Caco-2 (cell line): ENCODE data around the gene ATXN7L2. TPM values are rescaled to one million over a fixed set of nuclear protein-coding genes. Genes with fewer than 3 reads are reported as not detected.

Experiments
- BruUV-seq: library from RNA; stranded (reverse); fragments of 400-500 nt; replicated peaks from 2 replicates; lab custom pipeline; 2021; lab: Mats Ljungman, UMichigan
- CTCF ChIA-PET: fragments of 300-600 bp; sonication (Branson Sonifier 250); formaldehyde crosslinking; loops from one replicate; lab custom pipeline; 2022; ENCODE audit warnings: antibody characterized with exemption; lab: Charles Lee
- POLR2A ChIA-PET: fragments of 300-600 bp; sonication (Branson Sonifier 250); formaldehyde crosslinking; loops from one replicate; lab custom pipeline; 2022; ENCODE audit warnings: antibody characterized with exemption; lab: Charles Lee
- DNase-seq, 2 experiments: peaks; one replicate each; pipeline versions ENCODE4 v3.0.0 to v3.0.0-alpha.2; 2020 to 2022
- H3K27me3 ChIP-seq: replicated peaks from 2 replicates; pipeline ENCODE4 v1.6.0; 2011; ENCODE audit warnings: low read length; ENCODE audit not compliant: control insufficient read depth, insufficient read depth
- H3K36me3 ChIP-seq: 2 replicates; pipeline ENCODE4 v1.5.1; 2011; ENCODE audit warnings: low read length; ENCODE audit not compliant: control insufficient read depth, insufficient read depth
- H3K4me1 ChIP-seq: fragments of 250-450 bp; sonication (Bioruptor Pico); 2 replicates; pipeline ENCODE4 v1.5.1; 2020; ENCODE audit warnings: mild to moderate bottlenecking
- H3K4me3 ChIP-seq: 2 replicates; pipeline ENCODE4 v1.5.1; 2011; ENCODE audit warnings: low read depth, mild to moderate bottlenecking, control low read depth, low read length
- H3K9me3 ChIP-seq: fragments of 250-450 bp; sonication (Bioruptor Pico); 2 replicates; pipeline ENCODE4 v1.5.1; 2020; ENCODE audit warnings: mild to moderate bottlenecking, moderate library complexity
- H3K27ac Mint-ChIP-seq: one replicate; pipeline ENCODE4 v1.8.0; 2022; ENCODE audit warnings: mixed read lengths; ENCODE audit not compliant: unreplicated experiment
- H3K27me3 Mint-ChIP-seq: one replicate; pipeline ENCODE4 v1.8.0; 2022; ENCODE audit warnings: mixed read lengths; ENCODE audit not compliant: insufficient read depth, unreplicated experiment
- H3K36me3 Mint-ChIP-seq: one replicate; pipeline ENCODE4 v1.8.0; 2022; ENCODE audit warnings: mild to moderate bottlenecking, mixed read lengths; ENCODE audit not compliant: insufficient read depth, unreplicated experiment
- H3K4me1 Mint-ChIP-seq: one replicate; pipeline ENCODE4 v1.8.0; 2022; ENCODE audit warnings: low read depth, mixed read lengths; ENCODE audit not compliant: unreplicated experiment
- H3K4me3 Mint-ChIP-seq: one replicate; pipeline ENCODE4 v1.8.0; 2022; ENCODE audit warnings: mild to moderate bottlenecking, moderate library complexity, mixed read lengths; ENCODE audit not compliant: unreplicated experiment
- H3K9me3 Mint-ChIP-seq: one replicate; pipeline ENCODE4 v1.8.0; 2022; ENCODE audit warnings: mixed read lengths; ENCODE audit not compliant: unreplicated experiment
- CTCF ChIP-seq, 2 experiments: fragments of 200-600 bp in 1 of 2; IDR thresholded peaks; 1 replicate in 1 of 2; 2 replicates in 1 of 2; pipeline versions ENCODE4 v1.5.1 to v1.8.0; 2011 to 2022; ENCODE audit warnings: antibody characterized with exemption in 1 of 2, control low read depth in 1 of 2, inconsistent platforms in 1 of 2, low read depth in 1 of 2, low read length in 1 of 2, mild to moderate bottlenecking in 1 of 2, moderate library complexity in 1 of 2; ENCODE audit not compliant: insufficient read depth in 1 of 2, severe bottlenecking in 1 of 2, unreplicated experiment in 1 of 2
- intact Hi-C: fragments of 100-400 bp; cut with micrococcal nuclease; formaldehyde crosslinking; loops from one replicate; pipeline ENCODE4 v1.10.0; 2022; ENCODE audit not compliant: unreplicated experiment
- total RNA-seq: library from RNA; stranded (reverse); gene quantifications from 2 replicates; pipeline ENCODE4 v1.2.3, GENCODE V29; 2022

ATXN7L2 gene
- total RNA-seq, 1 experiment from 2014 or later: 4.0 TPM

- no peak for DNase-seq
- Histone ChIP-seq H3K4me3 (no peak overlapping the region), H3K27me3 (no peaks in the 10 kb centered on the region), H3K4me1 (no peaks in the 10 kb centered on the region), H3K9me3 (no peaks in the 10 kb centered on the region), H3K36me3 (no peaks in the 10 kb centered on the region)
- ChIA-PET POLR2A (no interaction called here), CTCF (no interaction called here)
- Mint-ChIP-seq H3K27ac (no peak overlapping the region), H3K9me3 (no peaks in the 10 kb centered on the region), H3K4me3 (no peak overlapping the region), H3K27me3 (peaks cover 18% of the 10 kb centered on the region), H3K36me3 (no peaks in the 10 kb centered on the region), H3K4me1 (no peaks in the 10 kb centered on the region)
- intact Hi-C loops: no loop called here
- TF ChIP-seq CTCF (IDR thresholded peaks at IDR 0.05; ENCODE audit: insufficient read depth in 1 of 2, low read depth in 1 of 2, low read length in 1 of 2, severe bottlenecking in 1 of 2, unreplicated experiment in 1 of 2): no peak
- BruUV-seq: no TSS peak
Observed at GRCh38 chr1:109522026-109522425, 38.3 kb downstream of the ATXN7L2 start.

- H3K4me1 Mint-ChIP-seq: no peaks in the 10 kb centered on the region
- H3K36me3 Mint-ChIP-seq: no peaks in the 10 kb centered on the region
- no peaks in the 10 kb centered on the region for H3K9me3 ChIP-seq
- H3K27ac Mint-ChIP-seq: no peak overlapping the region
- H3K4me3 Mint-ChIP-seq: no peak overlapping the region
- H3K27me3 ChIP-seq: no peaks in the 10 kb centered on the region
- BruUV-seq: no TSS peak
- no peak for DNase-seq
- intact Hi-C loops: no loop called here
- no peaks in the 10 kb centered on the region for H3K4me1 ChIP-seq
- no peaks in the 10 kb centered on the region for H3K9me3 Mint-ChIP-seq
- peaks cover 18% of the 10 kb centered on the region for H3K27me3 Mint-ChIP-seq
- ChIA-PET CTCF (no interaction called here), POLR2A (no interaction called here)
- no peak overlapping the region for H3K4me3 ChIP-seq
- H3K36me3 ChIP-seq: no peaks in the 10 kb centered on the region
- TF ChIP-seq CTCF (IDR thresholded peaks at IDR 0.05; ENCODE audit: insufficient read depth in 1 of 2, low read depth in 1 of 2, low read length in 1 of 2, severe bottlenecking in 1 of 2, unreplicated experiment in 1 of 2): no peak
Observed at GRCh38 chr1:109523706-109524105, 40.0 kb downstream of the ATXN7L2 start.

GRCh38 chr1:109527098-109527811 is 43.5 kb downstream of the ATXN7L2 start:
- TF ChIP-seq CTCF (IDR thresholded peaks at IDR 0.05; ENCODE audit: insufficient read depth in 1 of 2, low read depth in 1 of 2, low read length in 1 of 2, severe bottlenecking in 1 of 2, unreplicated experiment in 1 of 2): no peak
- no peaks in the 10 kb centered on the region for H3K9me3 ChIP-seq
- peaks cover 17% of the 10 kb centered on the region for H3K27me3 Mint-ChIP-seq
- POLR2A ChIA-PET: no interaction called here
- no peak overlapping the region for H3K4me3 ChIP-seq
- H3K27me3 ChIP-seq: no peaks in the 10 kb centered on the region
- H3K36me3 Mint-ChIP-seq: no peaks in the 10 kb centered on the region
- CTCF ChIA-PET: no interaction called here
- H3K4me1 ChIP-seq: no peaks in the 10 kb centered on the region
- no peak overlapping the region for H3K4me3 Mint-ChIP-seq
- H3K4me1 Mint-ChIP-seq: no peaks in the 10 kb centered on the region
- no TSS peak for BruUV-seq
- H3K27ac Mint-ChIP-seq: no peak overlapping the region
- DNase-seq: no peak
- no peaks in the 10 kb centered on the region for H3K9me3 Mint-ChIP-seq
- intact Hi-C loops: no loop called here
- no peaks in the 10 kb centered on the region for H3K36me3 ChIP-seq
